Putamen (tissue), 1 donor: ENCODE results near the gene PER3.

Source experiments
- DNase-seq: peaks from one replicate; pipeline ENCODE4 v3.0.0-alpha.2; 2016; ENCODE audit warnings: low spot score

The PER3 gene

GRCh38 chr1:7873801-7874795 lies 90.0 kb downstream of the PER3 start:
- no peak for DNase-seq

- no peak for DNase-seq
Observed at GRCh38 chr1:7878027-7878426, 93.9 kb downstream of the PER3 start.

GRCh38 chr1:7879228-7879627 lies 95.1 kb downstream of the PER3 start:
- DNase-seq: no peak

GRCh38 chr1:7884757-7885156 lies 100.7 kb downstream of the PER3 start:
- DNase-seq: no peak

GRCh38 chr1:7885513-7886404 lies 101.7 kb downstream of the PER3 start:
- DNase-seq: no peak

GRCh38 chr1:7886405-7886745 lies 102.3 kb downstream of the PER3 start:
- DNase-seq: peak; percentile 43

- no peak for DNase-seq
Observed at GRCh38 chr1:7888248-7889081, 104.4 kb downstream of the PER3 start.

- no peak for DNase-seq
Observed at GRCh38 chr1:7890853-7891252, 106.8 kb downstream of the PER3 start.

GRCh38 chr1:7891804-7892203 lies 107.7 kb downstream of the PER3 start:
- DNase-seq: no peak

- DNase-seq: no peak
Observed at GRCh38 chr1:7893529-7894180, 109.6 kb downstream of the PER3 start.
